Mucosa of stomach (tissue), 1 donor: ENCODE measurements around the gene ITPKB.

ENCODE experiments used
- H3K27me3 ChIP-seq: one replicate; pipeline ENCODE4 v1.7.0; 2013; ENCODE audit warnings: mild to moderate bottlenecking, low read length; ENCODE audit not compliant: control insufficient read depth, insufficient read depth
- H3K36me3 ChIP-seq: one replicate; pipeline ENCODE4 v1.7.0; 2013; ENCODE audit warnings: low read length; ENCODE audit not compliant: control insufficient read depth, insufficient read depth
- H3K4me1 ChIP-seq: one replicate; pipeline ENCODE4 v1.7.0; 2013; ENCODE audit warnings: mild to moderate bottlenecking, low read length; ENCODE audit not compliant: control insufficient read depth, insufficient read depth
- H3K4me3 ChIP-seq: one replicate; pipeline ENCODE4 v1.7.0; 2013; ENCODE audit warnings: low read length
- H3K9ac ChIP-seq: one replicate; pipeline ENCODE4 v1.7.0; 2013; ENCODE audit warnings: mild to moderate bottlenecking, low read length, moderate library complexity
- H3K9me3 ChIP-seq: one replicate; pipeline ENCODE4 v1.7.0; 2013; ENCODE audit warnings: mild to moderate bottlenecking, low read length, moderate library complexity; ENCODE audit not compliant: control insufficient read depth
- donor health status: Pancreatic carcinoma.

Gene ITPKB

GRCh38 chr1:226629210-226629895, 109.7 kb downstream of the ITPKB start:
- peaks cover 6% of the 10 kb centered on the region for H3K27me3 ChIP-seq
- H3K4me1 ChIP-seq = peaks cover 14% of the 10 kb centered on the region
- H3K9me3 ChIP-seq = no peaks in the 10 kb centered on the region
- H3K36me3 ChIP-seq = no peaks in the 10 kb centered on the region
- no peak overlapping the region for H3K4me3 ChIP-seq
- no peak overlapping the region for H3K9ac ChIP-seq

GRCh38 chr1:226628612-226629155, 110.4 kb downstream of the ITPKB start:
- Histone ChIP-seq H3K9me3 (no peaks in the 10 kb centered on the region), H3K9ac (no peak overlapping the region), H3K27me3 (peaks cover 6% of the 10 kb centered on the region), H3K36me3 (no peaks in the 10 kb centered on the region), H3K4me1 (peaks cover 8% of the 10 kb centered on the region), H3K4me3 (no peak overlapping the region)

GRCh38 chr1:226627924-226628611, 111.0 kb downstream of the ITPKB start:
- Histone ChIP-seq H3K27me3 (peaks cover 6% of the 10 kb centered on the region), H3K4me3 (no peak overlapping the region), H3K4me1 (peaks cover 7% of the 10 kb centered on the region), H3K9me3 (no peaks in the 10 kb centered on the region), H3K36me3 (no peaks in the 10 kb centered on the region), H3K9ac (no peak overlapping the region)

- no peak overlapping the region for H3K9ac ChIP-seq
- H3K36me3 ChIP-seq = no peaks in the 10 kb centered on the region
- no peaks in the 10 kb centered on the region for H3K9me3 ChIP-seq
- no peak overlapping the region for H3K4me3 ChIP-seq
- H3K27me3 ChIP-seq = peaks cover 6% of the 10 kb centered on the region
- H3K4me1 ChIP-seq = peaks cover 7% of the 10 kb centered on the region
Measured at GRCh38 chr1:226627050-226627755, 111.9 kb downstream of the ITPKB start.

- peaks cover 7% of the 10 kb centered on the region for H3K4me1 ChIP-seq
- H3K9ac ChIP-seq = no peak overlapping the region
- peaks cover 6% of the 10 kb centered on the region for H3K27me3 ChIP-seq
- H3K4me3 ChIP-seq = no peak overlapping the region
- H3K9me3 ChIP-seq = no peaks in the 10 kb centered on the region
- no peaks in the 10 kb centered on the region for H3K36me3 ChIP-seq
Measured at GRCh38 chr1:226626577-226626956, 112.5 kb downstream of the ITPKB start.

GRCh38 chr1:226625832-226626576, 113.1 kb downstream of the ITPKB start:
- Histone ChIP-seq H3K27me3 (peaks cover 6% of the 10 kb centered on the region), H3K9ac (no peak overlapping the region), H3K4me3 (no peak overlapping the region)

GRCh38 chr1:226625326-226625725, 113.8 kb downstream of the ITPKB start:
- Histone ChIP-seq H3K27me3 (peaks cover 6% of the 10 kb centered on the region), H3K4me3 (no peak overlapping the region), H3K4me1 (peaks cover 7% of the 10 kb centered on the region), H3K36me3 (no peaks in the 10 kb centered on the region), H3K9me3 (no peaks in the 10 kb centered on the region), H3K9ac (no peak overlapping the region)

More at GRCh38 chr1:226625832-226626576, 113.1 kb downstream of the ITPKB start:
- Histone ChIP-seq H3K4me1 (peaks cover 7% of the 10 kb centered on the region), H3K9me3 (no peaks in the 10 kb centered on the region), H3K36me3 (no peaks in the 10 kb centered on the region)

GRCh38 chr1:226624526-226624925, 114.6 kb downstream of the ITPKB start:
- peaks cover 7% of the 10 kb centered on the region for H3K4me1 ChIP-seq
- peaks cover 6% of the 10 kb centered on the region for H3K27me3 ChIP-seq
- H3K4me3 ChIP-seq = no peak overlapping the region
- no peaks in the 10 kb centered on the region for H3K9me3 ChIP-seq
- H3K9ac ChIP-seq = no peak overlapping the region
- H3K36me3 ChIP-seq = no peaks in the 10 kb centered on the region

GRCh38 chr1:226622012-226622411, 117.1 kb downstream of the ITPKB start:
- no peak overlapping the region for H3K4me3 ChIP-seq
- H3K9ac ChIP-seq = no peak overlapping the region
- peaks cover 6% of the 10 kb centered on the region for H3K27me3 ChIP-seq
- peaks cover 7% of the 10 kb centered on the region for H3K4me1 ChIP-seq
- no peaks in the 10 kb centered on the region for H3K9me3 ChIP-seq
- no peaks in the 10 kb centered on the region for H3K36me3 ChIP-seq

- no peaks in the 10 kb centered on the region for H3K27me3 ChIP-seq
- H3K4me1 ChIP-seq = no peaks in the 10 kb centered on the region
- H3K9me3 ChIP-seq = no peaks in the 10 kb centered on the region
- no peak overlapping the region for H3K9ac ChIP-seq
- no peaks in the 10 kb centered on the region for H3K36me3 ChIP-seq
- H3K4me3 ChIP-seq = no peak overlapping the region
Measured at GRCh38 chr1:226619031-226619430, 120.1 kb downstream of the ITPKB start.

GRCh38 chr1:226618380-226618779, 120.7 kb downstream of the ITPKB start:
- Histone ChIP-seq H3K36me3 (no peaks in the 10 kb centered on the region), H3K9ac (no peak overlapping the region), H3K9me3 (no peaks in the 10 kb centered on the region), H3K4me1 (no peaks in the 10 kb centered on the region), H3K4me3 (no peak overlapping the region), H3K27me3 (no peaks in the 10 kb centered on the region)
